Endothelial cell of umbilical vein (primary cell): ENCODE data around the gene WDR49. TPM values are rescaled to one million over a fixed set of nuclear protein-coding genes. Genes with fewer than 3 reads are reported as not detected.

Source experiments
- BruUV-seq: library from RNA; stranded (reverse); fragments of 400-500 nt; replicated peaks from 2 replicates; lab custom pipeline; 2021; lab: Mats Ljungman, UMichigan
- CTCF ChIA-PET: fragments of 300-600, 350-600 bp; sonication (Branson Sonifier 250); formaldehyde crosslinking; loops from one replicate; lab custom pipeline; 2021; ENCODE audit warnings: antibody characterized with exemption, inconsistent platforms; lab: Charles Lee
- POLR2A ChIA-PET: fragments of 300-600, 350-600 bp; sonication (Branson Sonifier 250); formaldehyde crosslinking; loops from one replicate; lab custom pipeline; 2021; ENCODE audit warnings: antibody characterized with exemption, inconsistent platforms; lab: Charles Lee
- DNase-seq: peaks from one replicate; pipeline ENCODE4 v3.0.0-alpha.2; 2011; ENCODE audit warnings: low read depth, low spot score
- FAIRE-seq: peaks from 2 replicates; lab custom pipeline; 2011; peaks lifted over from hg19 to GRCh38; lab: Jason Lieb, UNC
- H2AFZ ChIP-seq: 2 replicates; pipeline ENCODE4 v1.6.0; 2012; ENCODE audit warnings: low read depth, low read length, control low read depth, inconsistent platforms
- H3K27ac ChIP-seq: 2 replicates; pipeline ENCODE4 v1.5.1; 2011; ENCODE audit warnings: low read depth, mild to moderate bottlenecking, control low read depth, low read length, moderate library complexity; ENCODE audit not compliant: insufficient read depth
- H3K27me3 ChIP-seq, 2 experiments: 2 replicates each; pipeline versions ENCODE4 v1.6.0 to v1.6.1; 2011; ENCODE audit warnings: low read length in 2 of 2, mixed read lengths in 1 of 2; ENCODE audit not compliant: control insufficient read depth in 2 of 2, insufficient read depth in 2 of 2
- H3K36me3 ChIP-seq, 2 experiments: 2 replicates in 1 of 2; 3 replicates in 1 of 2; pipeline ENCODE4 v1.5.1; 2011; ENCODE audit warnings: low read length in 2 of 2, mild to moderate bottlenecking in 1 of 2, moderate library complexity in 1 of 2; ENCODE audit not compliant: control insufficient read depth in 2 of 2, insufficient read depth in 2 of 2; ENCODE audit errors: extremely low read depth in 1 of 2
- H3K4me1 ChIP-seq: 3 replicates; pipeline ENCODE4 v1.5.1; 2011; ENCODE audit warnings: mild to moderate bottlenecking, low read length; ENCODE audit not compliant: control insufficient read depth, insufficient read depth; ENCODE audit errors: extremely low read depth
- H3K4me2 ChIP-seq: 2 replicates; pipeline ENCODE4 v1.6.1; 2011; ENCODE audit warnings: low read length, control low read depth, mixed read lengths; ENCODE audit not compliant: insufficient read depth
- H3K4me3 ChIP-seq, 3 experiments: fragments of 200-600 bp in 1 of 3; sonication (generic), shearing (Covaris generic) in 1 of 3; replicated peaks in 1 of 3; 2 replicates each; pipeline ENCODE4 v1.5.1; 2011 to 2016; ENCODE audit warnings: control low read depth in 3 of 3, low read length in 3 of 3, mild to moderate bottlenecking in 2 of 3, inconsistent platforms in 1 of 3, low read depth in 1 of 3, moderate library complexity in 1 of 3; ENCODE audit not compliant: insufficient read depth in 1 of 3
- H3K79me2 ChIP-seq: 2 replicates; pipeline ENCODE4 v1.6.0; 2012; ENCODE audit warnings: low read length, inconsistent platforms; ENCODE audit not compliant: control insufficient read depth, insufficient read depth
- H3K9ac ChIP-seq: replicated peaks from 2 replicates; pipeline ENCODE3; 2011; ENCODE audit warnings: low read length, control low read depth; ENCODE audit not compliant: insufficient read depth; ENCODE audit errors: extremely low read depth
- H3K9me1 ChIP-seq: replicated peaks from 3 replicates; pipeline ENCODE4 v1.6.0; 2011; ENCODE audit warnings: mild to moderate bottlenecking, low read length; ENCODE audit not compliant: control insufficient read depth, insufficient read depth; ENCODE audit errors: extremely low read depth
- H3K9me3 ChIP-seq: replicated peaks from 2 replicates; pipeline ENCODE4 v1.5.1; 2012; ENCODE audit warnings: low read length, inconsistent platforms; ENCODE audit not compliant: control insufficient read depth, insufficient read depth
- H4K20me1 ChIP-seq: replicated peaks from 2 replicates; pipeline ENCODE3; 2011; ENCODE audit warnings: mild to moderate bottlenecking, low read length; ENCODE audit not compliant: control insufficient read depth, insufficient read depth; ENCODE audit errors: extremely low read depth
- CTCF ChIP-seq, 2 donors: IDR thresholded peaks; 1 replicate in 1 of 2; 2 replicates in 1 of 2; pipeline ENCODE4 v1.5.1; 2011; ENCODE audit warnings: low read length in 2 of 2, mild to moderate bottlenecking in 2 of 2, moderate library complexity in 2 of 2, control low read depth in 1 of 2, inconsistent platforms in 1 of 2, low read depth in 1 of 2; ENCODE audit not compliant: insufficient read depth in 1 of 2; ENCODE audit errors: extremely low read depth in 1 of 2
- EZH2 ChIP-seq: IDR thresholded peaks from 2 replicates; pipeline ENCODE4 v1.6.1; 2012; ENCODE audit warnings: borderline replicate concordance, low read depth, mild to moderate bottlenecking, moderate library complexity, low read length, inconsistent platforms; ENCODE audit not compliant: severe bottlenecking
- FOS ChIP-seq: IDR thresholded peaks from 2 replicates; pipeline ENCODE4 v1.6.1; 2011; ENCODE audit warnings: mild to moderate bottlenecking, low read length, moderate library complexity, borderline replicate concordance; ENCODE audit not compliant: insufficient read depth
- GATA2 ChIP-seq: IDR thresholded peaks from 2 replicates; pipeline ENCODE4 v1.7.0; 2011; ENCODE audit warnings: low read depth, mild to moderate bottlenecking, moderate library complexity, mixed read lengths, low read length; ENCODE audit not compliant: insufficient read length, insufficient read depth
- JUN ChIP-seq: IDR thresholded peaks from 2 replicates; pipeline ENCODE4 v1.6.1; 2011; ENCODE audit warnings: borderline replicate concordance, low read depth; ENCODE audit not compliant: insufficient read length, insufficient read depth
- MAX ChIP-seq: IDR thresholded peaks from 2 replicates; pipeline ENCODE4 v1.6.1; 2011; ENCODE audit not compliant: insufficient read depth, insufficient read length
- MYC ChIP-seq: IDR thresholded peaks from one replicate; pipeline ENCODE4 v1.6.1; 2011; ENCODE audit warnings: mild to moderate bottlenecking, low read depth, low read length
- POLR2A ChIP-seq: IDR thresholded peaks from 2 replicates; pipeline ENCODE4 v1.6.1; 2012; ENCODE audit warnings: low read depth, mild to moderate bottlenecking, control low read depth, low read length
- POLR2AphosphoS5 ChIP-seq: IDR thresholded peaks from 2 replicates; pipeline ENCODE4 v1.6.1; 2012; ENCODE audit warnings: low read depth, mild to moderate bottlenecking, control low read depth, low read length, moderate library complexity; ENCODE audit not compliant: insufficient read depth
- dilution Hi-C: fragments of 300-500 bp; cut with MboI; formaldehyde crosslinking; loops from one replicate; pipeline ENCODE4 v1.15.0; 2019; ENCODE audit warnings: low sequenced_read_pairs; ENCODE audit not compliant: extremely low pct_ligation_motif_present
- intact Hi-C: fragments of 100-400 bp; cut with micrococcal nuclease; formaldehyde crosslinking; loops from one replicate; pipeline ENCODE4 v1.10.0; 2022
- polyA plus RNA-seq, 4 experiments: library from polyadenylated mRNA; depleted of rRNA in 3 of 4; stranded (reverse) in 3 of 4; unstranded in 1 of 4; fragments of >200 nt; gene quantifications; 2 replicates each; pipeline versions ENCODE4 v1.2.1 to v1.2.3, GENCODE V29; 2011 to 2012; ENCODE audit warnings: missing spikeins in 1 of 4
- total RNA-seq: library from RNA; stranded (reverse); gene quantifications from 2 replicates; pipeline ENCODE4 v1.2.3, GENCODE V29; 2021

WDR49 gene
- total and polyA plus RNA-seq, 2 donors (not counting 3 experiments of a cell fraction or from before 2014, with no cell fraction given): not detected

- TF ChIP-seq MYC: no peak
- no peak for TF ChIP-seq JUN
- no peak for TF ChIP-seq POLR2A
- TF ChIP-seq CTCF (IDR thresholded peaks at IDR 0.05; ENCODE audit: extremely low read depth in 1 of 2, insufficient read depth in 1 of 2, low read depth in 1 of 2, low read length in 2 of 2): no peak
- no peak for TF ChIP-seq MAX
- no peak for TF ChIP-seq POLR2AphosphoS5
- TF ChIP-seq FOS: no peak
- TF ChIP-seq GATA2: no peak
- TF ChIP-seq EZH2: no peak
- ChIA-PET POLR2A (no interaction called here), CTCF (interaction anchor here (5.0 kb wide), 1 partner anchor 15 kb away, joined by 20 read pairs; no protein-coding TSS in a partner anchor)
- Histone ChIP-seq H3K9me1 (no peaks in the 10 kb centered on the region), H3K4me1 (no peaks in the 10 kb centered on the region), H3K36me3 (peaks cover 0 to 2% of the 10 kb centered on the region in 2 experiments), H3K9me3 (no peaks in the 10 kb centered on the region), H3K79me2 (no peaks in the 10 kb centered on the region), H2AFZ (no peak overlapping the region), H4K20me1 (no peaks in the 10 kb centered on the region), H3K4me3 (no peak overlapping the region), H3K27me3 (no peaks in the 10 kb centered on the region), H3K4me2 (no peak overlapping the region), H3K27ac (no peak overlapping the region), H3K9ac (no peak overlapping the region)
- dilution Hi-C loops: no loop called here
- no TSS peak for BruUV-seq
- FAIRE-seq (no peak), DNase-seq (no peak)
- intact Hi-C loops: no loop called here
Observed at GRCh38 chr3:167700046-167700445, 46.3 kb upstream of the WDR49 start.
